Suprapubic skin (tissue), 4 donors: ENCODE results near the gene INPP5A. TPM values are rescaled to one million over a fixed set of nuclear protein-coding genes. Genes with fewer than 3 reads are reported as not detected.

Experiments
- DNase-seq, 2 donors: peaks; one replicate each; pipeline ENCODE4 v3.0.0-alpha.2; 2019; ENCODE audit warnings: low spot score in 2 of 2
- H3K27ac ChIP-seq: fragments of 200-600 bp; sonication (generic); one replicate; pipeline ENCODE4 v1.5.1; 2019
- H3K27me3 ChIP-seq: fragments of 200-600 bp; sonication (generic); one replicate; pipeline ENCODE4 v1.5.1; 2019
- H3K36me3 ChIP-seq: fragments of 200-600 bp; sonication (generic); one replicate; pipeline ENCODE4 v1.5.1; 2019
- H3K4me1 ChIP-seq: fragments of 200-600 bp; sonication (generic); one replicate; pipeline ENCODE4 v1.5.1; 2019
- H3K4me3 ChIP-seq: fragments of 200-600 bp; sonication (generic); one replicate; pipeline ENCODE4 v1.5.1; 2019; ENCODE audit warnings: mild to moderate bottlenecking
- H3K9me3 ChIP-seq: fragments of 200-600 bp; sonication (generic); one replicate; pipeline ENCODE4 v1.5.1; 2019
- EP300 ChIP-seq: sonication (generic); formaldehyde crosslinking; IDR thresholded peaks from one replicate; pipeline ENCODE4 v1.6.1; 2017; ENCODE audit warnings: antibody characterized with exemption
- POLR2A ChIP-seq, 2 donors: fragments of 450-650 bp; IDR thresholded peaks; one replicate each; pipeline ENCODE4 v1.6.1; 2017; ENCODE audit warnings: antibody characterized with exemption in 2 of 2, mild to moderate bottlenecking in 2 of 2, moderate library complexity in 2 of 2
- POLR2AphosphoS5 ChIP-seq, 3 donors: sonication (generic); formaldehyde crosslinking; IDR thresholded peaks; one replicate each; pipeline ENCODE4 v1.6.1; 2017; ENCODE audit warnings: antibody characterized with exemption in 3 of 3
- WGBS: methylation state at CpG from one replicate; pipeline ENCODE4 v1.1.5; 2018; 5-methylcytosine and 5-hydroxymethylcytosine counted together
- total RNA-seq, 4 donors: library from RNA; depleted of rRNA; stranded (reverse); fragments of >200 nt; gene quantifications; one replicate each; pipeline ENCODE4 v1.1.0, GENCODE V29; 2016
- TF ChIP-seq, protein P1 (sequence below), 2 donors: fragments of 200-600 bp in 1 of 2; fragments of 450-650 bp in 1 of 2; sonication (generic) in 1 of 2; IDR thresholded peaks; one replicate each; pipeline ENCODE4 v1.5.1; 2016 to 2019; ENCODE audit warnings: antibody characterized with exemption in 2 of 2, mild to moderate bottlenecking in 1 of 2, moderate library complexity in 1 of 2

The INPP5A gene
- total RNA-seq, 4 donors from 2014 or later, result 28.1 to 39.1 (median 32.3) TPM

DNA sequence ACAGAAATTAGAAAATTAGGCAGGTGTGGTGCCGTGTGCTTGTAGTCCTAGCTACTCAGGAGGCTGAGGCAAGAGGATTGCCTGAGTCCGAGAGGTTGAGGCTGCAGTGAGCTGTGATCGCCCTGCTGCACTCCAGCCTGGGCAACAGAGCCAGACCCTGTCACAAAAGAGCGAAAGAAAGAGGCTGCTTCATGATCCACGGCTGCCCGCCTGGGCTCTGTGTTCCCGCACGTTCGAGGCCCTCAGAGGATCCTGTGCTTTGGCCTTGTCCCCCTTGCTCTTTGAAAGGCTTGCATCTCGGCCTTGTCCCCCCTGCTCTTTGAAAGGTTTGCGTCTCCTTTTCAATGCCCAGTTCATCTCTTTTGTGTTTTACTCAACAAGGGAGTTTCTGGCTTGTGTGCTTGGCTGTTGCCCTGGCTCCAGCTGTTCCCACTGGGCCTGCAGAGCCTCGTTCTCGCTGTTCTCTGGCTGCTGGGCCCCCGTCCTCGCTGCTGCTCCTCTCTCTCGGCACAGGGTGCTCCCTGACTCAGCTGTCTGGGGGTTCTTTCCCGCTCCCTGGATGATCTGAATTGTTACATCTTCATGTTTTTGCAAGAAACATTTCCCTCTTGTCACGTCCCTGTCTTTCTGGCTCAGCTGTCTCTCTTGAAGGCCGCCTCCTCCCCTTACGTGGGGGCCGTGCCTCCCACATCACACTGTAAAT lies 45.1 kb upstream of the INPP5A start:
- 86% methylated on average over 21 of the region's 21 CpGs for WGBS
- H3K27me3 ChIP-seq, result peaks cover 12% of the 10 kb centered on the region
- peaks cover 28% of the 10 kb centered on the region for H3K4me1 ChIP-seq
- no peak overlapping the region for H3K4me3 ChIP-seq
- no peaks in the 10 kb centered on the region for H3K36me3 ChIP-seq
- no peak overlapping the region for H3K27ac ChIP-seq
- TF ChIP-seq POLR2A (IDR thresholded peaks at IDR 0.05) (no peak), POLR2AphosphoS5 (IDR thresholded peaks at IDR 0.05) (no peak), EP300 (no peak)
- TF ChIP-seq, protein P1, sequence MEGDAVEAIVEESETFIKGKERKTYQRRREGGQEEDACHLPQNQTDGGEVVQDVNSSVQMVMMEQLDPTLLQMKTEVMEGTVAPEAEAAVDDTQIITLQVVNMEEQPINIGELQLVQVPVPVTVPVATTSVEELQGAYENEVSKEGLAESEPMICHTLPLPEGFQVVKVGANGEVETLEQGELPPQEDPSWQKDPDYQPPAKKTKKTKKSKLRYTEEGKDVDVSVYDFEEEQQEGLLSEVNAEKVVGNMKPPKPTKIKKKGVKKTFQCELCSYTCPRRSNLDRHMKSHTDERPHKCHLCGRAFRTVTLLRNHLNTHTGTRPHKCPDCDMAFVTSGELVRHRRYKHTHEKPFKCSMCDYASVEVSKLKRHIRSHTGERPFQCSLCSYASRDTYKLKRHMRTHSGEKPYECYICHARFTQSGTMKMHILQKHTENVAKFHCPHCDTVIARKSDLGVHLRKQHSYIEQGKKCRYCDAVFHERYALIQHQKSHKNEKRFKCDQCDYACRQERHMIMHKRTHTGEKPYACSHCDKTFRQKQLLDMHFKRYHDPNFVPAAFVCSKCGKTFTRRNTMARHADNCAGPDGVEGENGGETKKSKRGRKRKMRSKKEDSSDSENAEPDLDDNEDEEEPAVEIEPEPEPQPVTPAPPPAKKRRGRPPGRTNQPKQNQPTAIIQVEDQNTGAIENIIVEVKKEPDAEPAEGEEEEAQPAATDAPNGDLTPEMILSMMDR (IDR thresholded peaks at IDR 0.05), result no peak
- DNase-seq, result peak; percentile 40 to 61
- no peaks in the 10 kb centered on the region for H3K9me3 ChIP-seq

DNA sequence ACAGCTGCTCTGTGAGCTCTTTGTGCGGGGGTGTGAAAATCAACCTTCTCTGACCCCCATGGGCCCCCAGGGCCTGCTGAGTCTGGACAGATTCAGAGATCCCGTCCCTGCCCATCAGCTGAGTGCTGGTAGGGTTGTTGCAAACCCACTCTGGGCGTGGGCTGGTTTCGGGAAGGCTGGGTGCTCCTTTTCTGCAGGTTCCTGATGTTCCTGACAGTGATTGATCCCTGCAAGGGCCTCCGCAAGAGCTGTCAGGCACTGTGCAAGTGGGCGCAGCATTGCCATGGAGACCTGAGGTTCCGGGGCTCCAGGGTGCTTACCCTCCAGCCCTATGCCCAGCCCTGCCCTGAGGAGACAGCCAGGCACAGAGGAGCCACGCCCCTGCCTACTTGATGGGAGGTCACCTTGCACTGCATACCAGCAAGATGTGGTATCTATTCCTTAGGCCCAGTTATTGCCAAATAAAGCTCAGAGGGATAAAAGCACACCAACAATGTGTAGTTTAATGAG lies 44.3 kb upstream of the INPP5A start:
- 65% methylated on average over 5 of the region's 8 CpGs for WGBS
- no peaks in the 10 kb centered on the region for H3K9me3 ChIP-seq
- TF ChIP-seq, protein P1 (IDR thresholded peaks at IDR 0.05), result no peak
- TF ChIP-seq POLR2A (IDR thresholded peaks at IDR 0.05) (no peak), POLR2AphosphoS5 (IDR thresholded peaks at IDR 0.05) (no peak), EP300 (no peak)
- DNase-seq, result peak; percentile 41 to 66
- no peak overlapping the region for H3K27ac ChIP-seq
- H3K4me1 ChIP-seq, result peaks cover 32% of the 10 kb centered on the region
- no peaks in the 10 kb centered on the region for H3K36me3 ChIP-seq
- H3K4me3 ChIP-seq, result no peak overlapping the region
- peaks cover 19% of the 10 kb centered on the region for H3K27me3 ChIP-seq

DNA sequence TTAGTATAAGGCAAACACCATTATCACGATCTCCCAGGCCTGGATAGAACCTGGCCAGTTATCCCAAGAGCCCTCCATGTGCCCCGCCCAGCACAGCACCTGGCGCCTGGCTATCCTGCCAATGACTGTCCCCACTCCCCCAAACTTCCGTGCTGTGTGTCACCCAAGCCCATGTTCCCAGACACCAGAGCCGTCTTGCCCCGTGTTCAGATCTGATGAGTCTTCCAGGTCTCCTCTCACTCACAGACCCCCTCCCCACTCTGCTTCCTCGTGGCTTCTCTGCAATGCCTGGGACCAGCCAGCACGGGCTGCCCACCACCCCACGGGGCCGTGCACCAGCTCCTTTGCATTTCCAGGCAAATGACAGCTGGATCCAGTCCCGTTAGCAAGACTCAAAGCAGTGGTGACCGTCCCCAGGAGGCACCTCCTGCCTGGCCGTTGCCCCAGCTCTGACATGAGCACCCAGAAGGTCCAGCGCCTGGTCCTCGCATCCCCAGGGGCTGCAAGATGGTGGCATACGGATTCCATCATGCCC lies 43.8 kb upstream of the INPP5A start:
- 89% methylated on average over 13 of the region's 16 CpGs for WGBS
- H3K27ac ChIP-seq, result no peak overlapping the region
- no peaks in the 10 kb centered on the region for H3K9me3 ChIP-seq
- H3K4me3 ChIP-seq, result no peak overlapping the region
- H3K27me3 ChIP-seq, result peaks cover 20% of the 10 kb centered on the region
- TF ChIP-seq POLR2AphosphoS5 (IDR thresholded peaks at IDR 0.05) (no peak), POLR2A (IDR thresholded peaks at IDR 0.05) (no peak), EP300 (no peak)
- TF ChIP-seq, protein P1 (IDR thresholded peaks at IDR 0.05), result no peak
- H3K4me1 ChIP-seq, result peaks cover 35% of the 10 kb centered on the region
- peak; percentile 45 to 60 for DNase-seq
- no peaks in the 10 kb centered on the region for H3K36me3 ChIP-seq

DNA sequence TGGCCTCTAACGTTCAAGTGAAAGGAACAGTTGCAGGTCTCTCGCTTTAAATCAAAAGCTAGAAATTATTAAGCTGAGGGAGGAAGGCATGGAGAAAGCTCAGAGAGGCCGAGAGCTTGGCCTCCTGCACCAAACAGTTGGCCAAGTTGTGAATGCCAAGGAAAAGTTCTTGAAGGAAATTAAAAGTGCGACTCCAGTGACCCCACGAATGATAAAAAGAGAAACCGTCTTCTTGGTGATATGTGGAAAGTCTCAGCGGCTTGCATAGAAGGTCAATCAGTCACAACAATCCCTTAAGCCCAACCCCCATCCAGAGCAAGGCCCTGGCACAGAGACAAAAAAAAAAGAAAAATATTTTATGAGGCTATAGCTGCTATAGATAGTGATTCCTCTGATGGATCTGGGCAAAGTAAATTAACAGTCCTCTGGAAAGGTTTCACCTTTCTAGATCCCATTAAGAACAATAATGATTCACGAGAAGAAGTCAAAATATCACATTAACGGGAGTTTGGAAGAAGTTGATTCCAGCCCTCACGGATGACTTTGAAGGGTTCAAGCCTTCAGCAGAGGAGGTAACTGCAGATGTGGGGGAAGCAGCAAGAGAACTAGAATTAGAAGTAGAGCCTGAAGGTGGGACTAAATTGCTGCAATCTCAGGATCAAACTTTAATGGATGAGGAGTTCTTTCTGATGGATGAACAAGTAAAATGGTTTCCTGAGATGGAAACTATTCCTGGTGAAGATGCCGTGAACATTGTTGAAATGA lies 42.5 kb upstream of the INPP5A start:
- no peak for DNase-seq
- no peaks in the 10 kb centered on the region for H3K36me3 ChIP-seq
- H3K27ac ChIP-seq, result no peak overlapping the region
- no peak overlapping the region for H3K4me3 ChIP-seq
- H3K27me3 ChIP-seq, result peaks cover 20% of the 10 kb centered on the region
- peaks cover 35% of the 10 kb centered on the region for H3K4me1 ChIP-seq
- H3K9me3 ChIP-seq, result no peaks in the 10 kb centered on the region
- 71% methylated on average over 11 of the region's 11 CpGs for WGBS
- no peak for TF ChIP-seq EP300
- TF ChIP-seq, protein P1 (IDR thresholded peaks at IDR 0.05), result no peak
- TF ChIP-seq POLR2A (IDR thresholded peaks at IDR 0.05), result no peak
- TF ChIP-seq POLR2AphosphoS5 (IDR thresholded peaks at IDR 0.05), result no peak
